Choroid plexus epithelial cell (primary cell): ENCODE data around the gene CCP110.
"Not testable (repeated sequence)": the region's sequence is repeated elsewhere in the genome, so short reads cannot be mapped to it uniquely, and the experiment has no call there.

Experiments
- DNase-seq: peaks from one replicate; pipeline ENCODE4 v3.0.0-alpha.2; 2010; ENCODE audit warnings: low read depth
- H3K4me3 ChIP-seq: 2 replicates; pipeline ENCODE4 v1.5.1; 2011; ENCODE audit warnings: low read depth, mild to moderate bottlenecking, control low read depth, low read length, moderate library complexity
- CTCF ChIP-seq: conservative IDR thresholded peaks from 2 replicates; pipeline ENCODE4 v1.5.1; 2011; ENCODE audit warnings: low read depth, mild to moderate bottlenecking, control low read depth, inconsistent platforms, low read length, moderate library complexity

CCP110 gene

DNA sequence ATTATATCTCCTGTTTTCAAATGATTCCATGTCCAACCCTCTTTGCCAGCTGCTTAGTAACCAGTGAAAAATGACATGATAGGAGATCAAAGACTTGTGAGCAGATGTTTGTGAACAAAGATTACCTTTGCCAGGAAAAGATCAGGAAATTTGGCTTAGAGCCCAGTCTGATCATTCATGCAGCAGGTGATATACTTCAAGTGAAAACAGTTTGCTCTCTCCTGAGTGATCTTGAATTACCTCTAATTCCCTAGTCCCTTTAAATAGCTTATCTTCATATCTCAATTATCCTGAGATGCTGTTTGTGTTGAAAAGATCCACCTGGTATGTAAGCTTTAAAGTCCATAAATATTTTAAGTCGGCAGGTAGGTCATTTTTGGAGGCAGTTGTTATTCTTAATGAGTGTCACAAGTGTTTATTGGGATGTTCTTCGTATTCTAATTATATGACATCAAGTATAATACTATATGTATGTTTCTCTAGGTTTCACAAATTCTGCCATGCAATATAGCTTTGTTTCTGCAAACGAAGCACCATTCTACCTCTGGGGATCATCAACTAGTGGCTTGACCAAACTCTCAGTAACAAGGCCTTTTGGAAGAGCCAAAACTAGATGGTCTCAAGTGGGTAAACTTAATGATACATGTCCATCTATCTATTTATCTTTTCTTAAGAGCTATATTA lies 18.5 kb downstream of the CCP110 start:
- no peak for TF ChIP-seq CTCF

DNA sequence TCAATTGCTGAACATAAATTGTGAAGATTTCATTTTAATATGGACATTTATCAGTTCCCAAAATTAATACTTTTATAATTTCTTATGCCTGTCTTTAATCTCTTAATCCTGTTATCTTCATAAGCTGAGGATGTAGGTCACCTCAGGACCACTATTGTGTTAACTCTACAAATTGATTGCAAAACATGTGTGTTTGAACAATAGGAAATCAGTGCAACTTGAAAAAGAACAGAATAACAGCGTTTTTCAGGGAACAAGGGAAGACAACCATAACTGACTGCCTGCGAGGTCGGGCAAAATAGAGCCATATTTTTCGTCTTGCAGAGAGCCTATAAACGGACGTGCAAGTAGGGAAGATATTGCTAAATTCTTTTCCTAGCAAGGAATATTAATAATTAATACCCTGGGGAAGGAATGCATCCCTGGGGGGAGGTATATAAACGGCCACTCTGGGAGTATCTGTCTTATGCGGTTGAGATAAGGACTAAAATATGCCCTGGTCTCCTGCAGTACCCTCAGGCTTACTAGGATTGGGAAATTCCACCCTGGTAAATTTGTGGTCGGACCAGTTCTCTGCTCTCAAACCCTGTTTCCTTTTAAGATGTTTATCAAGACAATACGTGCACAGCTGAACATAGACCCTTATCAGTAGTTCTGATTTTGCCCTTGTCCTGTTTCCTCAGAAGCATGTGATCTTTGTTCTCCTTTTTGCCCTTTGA lies 19.7 kb downstream of the CCP110 start:
- not testable (repeated sequence) for DNase-seq, H3K4me3 ChIP-seq

More for the DNA sequence above, 18.5 kb downstream of the CCP110 start:
- no peak for DNase-seq
- no peak overlapping the region for H3K4me3 ChIP-seq

DNA sequence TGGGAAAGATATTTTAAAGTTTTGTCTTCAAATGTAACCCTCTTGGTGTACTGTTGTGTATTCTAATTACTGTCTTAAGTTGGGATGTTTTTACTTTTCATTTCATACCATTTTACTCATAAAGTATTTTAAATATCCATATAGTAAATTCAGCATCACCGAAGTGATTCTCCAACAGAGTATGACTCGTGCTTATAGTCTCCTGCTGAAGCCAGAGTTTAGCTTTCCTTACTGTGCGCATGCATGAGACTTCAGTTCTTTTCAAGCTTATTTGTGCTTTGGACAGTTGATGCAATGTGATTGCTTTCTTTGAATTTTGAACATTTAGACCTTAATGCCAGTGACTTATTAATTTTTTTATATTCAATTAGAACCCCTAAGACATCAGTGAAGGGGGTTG lies 24.4 kb downstream of the CCP110 start:
- H3K4me3 ChIP-seq: no peak overlapping the region
- TF ChIP-seq CTCF: no peak
- no peak for DNase-seq

DNA sequence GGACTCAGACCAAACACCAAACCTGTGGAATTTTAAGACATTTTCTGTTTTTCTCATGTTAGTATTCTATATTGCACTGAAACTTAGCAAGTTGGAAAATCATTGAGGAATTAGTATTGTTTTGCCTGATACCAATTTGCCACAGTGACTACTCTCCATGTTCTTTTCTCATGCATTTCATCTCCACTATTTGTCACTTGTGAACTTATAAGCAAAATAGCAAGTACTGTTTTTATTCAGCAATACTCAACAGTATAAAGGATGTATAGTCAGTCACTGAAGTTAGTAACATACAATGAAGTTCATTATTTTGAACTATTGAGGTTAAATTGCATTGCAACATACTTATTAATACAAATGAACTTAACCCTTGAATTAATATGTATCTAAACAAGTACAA lies 25.9 kb downstream of the CCP110 start:
- TF ChIP-seq CTCF: no peak
- no peak overlapping the region for H3K4me3 ChIP-seq
- DNase-seq: no peak

GRCh38 chr16:19555186-19555937 lies 31.6 kb downstream of the CCP110 start, which contains the start of gene VPS35L:
VPS35L (plus strand) TSS chr16:19555703; CDS start chr16:19555730, 27 bp downstream.
- peak; percentile 99 for DNase-seq
- peak; percentile 80 for TF ChIP-seq CTCF
- H3K4me3 ChIP-seq: peak within 1 kb of the TSS; percentile 90

DNA sequence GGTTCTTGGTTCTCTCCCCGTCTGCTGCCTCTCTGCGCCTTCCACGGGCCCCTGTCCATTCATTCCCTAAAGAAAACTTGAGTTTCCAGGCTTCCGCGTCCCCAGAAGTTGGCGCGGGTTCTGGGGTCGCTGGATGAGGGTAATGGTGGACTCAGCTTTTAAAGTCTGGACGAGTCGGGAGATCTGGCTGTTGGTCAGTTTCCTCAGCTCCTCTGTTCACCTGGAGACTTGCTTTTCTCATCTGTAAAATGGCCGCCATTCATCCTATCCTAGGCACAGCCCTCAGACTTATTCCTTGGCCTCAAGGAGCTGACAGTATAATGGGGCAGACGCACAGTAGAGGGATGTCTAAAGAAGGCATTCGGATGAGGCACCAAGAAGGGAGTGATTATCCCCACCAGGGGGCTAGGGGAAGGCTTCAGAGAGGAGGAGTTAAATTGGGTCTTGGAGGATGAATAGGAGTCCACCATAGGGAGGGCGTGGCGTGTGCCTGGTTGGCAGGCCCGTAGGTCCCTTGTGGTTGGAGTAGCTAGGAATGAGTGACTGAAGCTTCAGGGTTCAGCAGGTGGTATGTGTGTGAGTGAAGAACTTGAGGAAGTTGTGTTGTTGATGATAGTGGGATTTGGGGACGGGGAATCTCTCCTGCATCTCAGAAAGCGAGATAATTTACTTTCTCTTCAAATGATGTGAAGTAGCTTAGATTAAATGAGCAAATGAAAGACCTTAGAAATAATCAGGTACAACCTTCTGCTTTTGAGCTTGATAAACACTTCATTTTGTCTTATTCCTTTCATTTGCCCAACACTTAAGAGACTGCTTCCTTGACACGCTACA lies 32.4 kb downstream of the CCP110 start:
- peak overlapping the region; percentile 90 for H3K4me3 ChIP-seq
- peak; percentile 37 for DNase-seq
- peak; percentile 12 for TF ChIP-seq CTCF
